WTC11 (cell line): ENCODE data around the gene FAHD2A. TPM values are rescaled to one million over a fixed set of nuclear protein-coding genes. Genes with fewer than 3 reads are reported as not detected.

ENCODE experiments used
- ATAC-seq: fragments of 200-7000 bp; cut with Tn5 transposase; 2 replicates; pipeline ENCODE4 v1.10.0; 2021; ENCODE audit warnings: mild to moderate bottlenecking, moderate library complexity
- CTCF ChIA-PET: fragments of 300-600 bp; sonication (Branson Sonifier 250); formaldehyde crosslinking; loops from one replicate; lab custom pipeline; 2021; ENCODE audit warnings: antibody characterized with exemption; lab: Charles Lee
- POLR2A ChIA-PET: fragments of 350-600 bp; sonication (Branson Sonifier 250); formaldehyde crosslinking; loops from one replicate; lab custom pipeline; 2021; ENCODE audit warnings: antibody characterized with exemption; lab: Charles Lee
- DNase-seq: peaks from one replicate; pipeline ENCODE4 v3.0.0; 2021; ENCODE audit warnings: low spot score
- H3K27ac Mint-ChIP-seq: 2 replicates; pipeline ENCODE4 v1.8.0; 2021; ENCODE audit warnings: mixed read lengths
- H3K27me3 Mint-ChIP-seq: 2 replicates; pipeline ENCODE4 v1.8.0; 2021; ENCODE audit warnings: low read depth, mild to moderate bottlenecking, moderate library complexity, mixed read lengths
- H3K36me3 Mint-ChIP-seq: 2 replicates; pipeline ENCODE4 v1.8.0; 2021; ENCODE audit warnings: mixed read lengths
- H3K4me1 Mint-ChIP-seq: 2 replicates; pipeline ENCODE4 v1.8.0; 2022; ENCODE audit warnings: mixed read lengths
- H3K4me3 Mint-ChIP-seq: 2 replicates; pipeline ENCODE4 v1.8.0; 2021; ENCODE audit warnings: mild to moderate bottlenecking, moderate library complexity, mixed read lengths
- H3K9me3 Mint-ChIP-seq: 2 replicates; pipeline ENCODE4 v1.8.0; 2021; ENCODE audit warnings: mixed read lengths
- FOXK1 ChIP-seq: sonication (generic); formaldehyde crosslinking; IDR thresholded peaks from 2 replicates; pipeline ENCODE4 v1.8.0; 2022; ENCODE audit warnings: mild to moderate bottlenecking, moderate library complexity, missing genetic modification reagents
- GABPB1 ChIP-seq: sonication (generic); formaldehyde crosslinking; IDR thresholded peaks from 2 replicates; pipeline ENCODE4 v1.8.1; 2023; ENCODE audit warnings: mild to moderate bottlenecking, missing genetic modification reagents
- IRF2 ChIP-seq: sonication (generic); formaldehyde crosslinking; IDR thresholded peaks from 2 replicates; pipeline ENCODE4 v1.8.0; 2022; ENCODE audit warnings: low read depth, missing genetic modification reagents, borderline replicate concordance
- NFYB ChIP-seq: sonication (generic); formaldehyde crosslinking; conservative IDR thresholded peaks from 2 replicates; pipeline ENCODE4 v1.8.0; 2022; ENCODE audit warnings: low read depth, missing genetic modification reagents
- NR3C1 ChIP-seq: sonication (generic); formaldehyde crosslinking; conservative IDR thresholded peaks from 2 replicates; pipeline ENCODE4 v1.8.1; 2023; ENCODE audit warnings: low read depth, mild to moderate bottlenecking, missing genetic modification reagents
- PRRX2 ChIP-seq: fragments of 250-450 bp; sonication (Bioruptor Pico); IDR thresholded peaks from 2 replicates; pipeline ENCODE4 v1.8.0; 2021; ENCODE audit warnings: mild to moderate bottlenecking
- RELA ChIP-seq: sonication (generic); formaldehyde crosslinking; IDR thresholded peaks from 2 replicates; pipeline ENCODE4 v1.8.1; 2022; ENCODE audit warnings: missing genetic modification reagents, mild to moderate bottlenecking, borderline replicate concordance
- SP1 ChIP-seq: sonication (generic); formaldehyde crosslinking; conservative IDR thresholded peaks from 2 replicates; pipeline ENCODE4 v1.8.1; 2022; ENCODE audit warnings: missing genetic modification reagents
- USF2 ChIP-seq: sonication (generic); formaldehyde crosslinking; IDR thresholded peaks from 2 replicates; pipeline ENCODE4 v1.8.1; 2023; ENCODE audit warnings: mild to moderate bottlenecking, missing genetic modification reagents, moderate library complexity
- ZNF219 ChIP-seq: sonication (generic); formaldehyde crosslinking; IDR thresholded peaks from 2 replicates; pipeline ENCODE4 v1.8.0; 2023; ENCODE audit warnings: missing genetic modification reagents, mild to moderate bottlenecking, borderline replicate concordance
- ZNF416 ChIP-seq: fragments of 250-450 bp; sonication (Bioruptor Pico); IDR thresholded peaks from 2 replicates; pipeline ENCODE4 v1.9.0; 2021; ENCODE audit warnings: mild to moderate bottlenecking, inconsistent platforms
- ZNF512 ChIP-seq: sonication (generic); formaldehyde crosslinking; IDR thresholded peaks from 2 replicates; pipeline ENCODE4 v1.8.1; 2022; ENCODE audit warnings: missing genetic modification reagents, borderline replicate concordance
- ZNF671 ChIP-seq: fragments of 250-450 bp; sonication (Bioruptor Pico); IDR thresholded peaks from 2 replicates; pipeline ENCODE4 v1.8.0; 2021; ENCODE audit warnings: mild to moderate bottlenecking
- total RNA-seq: library from RNA; stranded (reverse); gene quantifications from 3 replicates; pipeline ENCODE4 v1.2.3, GENCODE V29; 2021
- TF ChIP-seq, protein P1 (sequence below): fragments of 250-450 bp; sonication (Bioruptor Pico); IDR thresholded peaks from 2 replicates; pipeline ENCODE4 v2.1.2; 2022; ENCODE audit warnings: mild to moderate bottlenecking, moderate library complexity
- TF ChIP-seq, protein P2 (sequence below): sonication (generic); formaldehyde crosslinking; IDR thresholded peaks from 2 replicates; pipeline ENCODE4 v1.8.1; 2022; ENCODE audit warnings: mild to moderate bottlenecking, moderate library complexity, missing genetic modification reagents
- TF ChIP-seq, protein P3 (sequence below): sonication (generic); formaldehyde crosslinking; IDR thresholded peaks from 2 replicates; pipeline ENCODE4 v1.8.0; 2022; ENCODE audit warnings: mild to moderate bottlenecking, missing genetic modification reagents
- TF ChIP-seq, protein P4 (sequence below): sonication (generic); formaldehyde crosslinking; IDR thresholded peaks from 2 replicates; pipeline ENCODE4 v1.8.0; 2022; ENCODE audit warnings: mild to moderate bottlenecking, missing genetic modification reagents

The FAHD2A gene
- total RNA-seq, 1 experiment from 2014 or later: 47.9 TPM

DNA sequence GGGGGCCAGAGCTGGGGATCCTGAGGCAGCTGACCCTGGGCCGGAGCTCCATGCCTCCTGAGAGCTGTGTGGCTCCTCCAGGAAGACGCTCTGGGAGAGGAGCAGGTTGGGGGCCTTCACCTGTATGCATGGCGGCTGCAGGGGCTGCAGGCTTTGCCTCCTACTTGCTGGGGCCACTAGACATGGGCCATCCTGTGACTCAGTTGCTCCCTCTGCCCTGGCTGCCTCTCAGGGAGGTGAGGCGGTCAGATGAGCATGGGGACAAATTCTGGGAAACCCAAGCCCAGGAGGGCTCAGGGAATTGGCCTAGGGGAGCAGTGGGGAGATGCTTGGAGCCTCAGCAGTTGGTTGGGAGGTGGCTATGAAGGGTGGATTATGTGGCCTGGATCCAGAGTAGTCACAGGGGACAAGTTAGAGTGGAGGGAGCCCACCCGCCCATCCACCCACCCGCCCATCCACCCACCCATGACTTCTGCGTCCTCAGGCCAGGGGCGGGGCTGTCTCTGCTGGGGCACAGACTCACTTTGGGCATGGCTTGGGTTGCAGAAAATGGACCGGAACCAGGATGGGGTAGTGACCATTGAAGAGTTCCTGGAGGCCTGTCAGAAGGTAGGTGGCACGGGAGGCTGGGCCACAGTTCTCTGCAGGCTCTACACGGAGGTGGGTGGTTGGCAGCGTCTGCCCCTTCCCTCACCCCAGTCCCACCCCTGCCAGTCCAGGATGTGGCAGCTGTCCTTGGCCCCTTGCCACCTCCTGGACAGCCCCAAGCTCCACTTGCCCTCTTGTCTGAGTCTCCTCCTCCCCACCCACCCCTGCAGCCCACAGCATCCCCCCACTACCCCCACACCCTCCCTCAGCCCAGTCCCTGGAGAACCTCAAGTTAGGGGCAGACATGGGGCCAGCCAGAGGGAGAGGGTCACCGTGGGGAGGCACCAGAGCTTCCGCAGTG is 19.5 kb upstream of the FAHD2A start (continued):
- TF ChIP-seq, protein P1, sequence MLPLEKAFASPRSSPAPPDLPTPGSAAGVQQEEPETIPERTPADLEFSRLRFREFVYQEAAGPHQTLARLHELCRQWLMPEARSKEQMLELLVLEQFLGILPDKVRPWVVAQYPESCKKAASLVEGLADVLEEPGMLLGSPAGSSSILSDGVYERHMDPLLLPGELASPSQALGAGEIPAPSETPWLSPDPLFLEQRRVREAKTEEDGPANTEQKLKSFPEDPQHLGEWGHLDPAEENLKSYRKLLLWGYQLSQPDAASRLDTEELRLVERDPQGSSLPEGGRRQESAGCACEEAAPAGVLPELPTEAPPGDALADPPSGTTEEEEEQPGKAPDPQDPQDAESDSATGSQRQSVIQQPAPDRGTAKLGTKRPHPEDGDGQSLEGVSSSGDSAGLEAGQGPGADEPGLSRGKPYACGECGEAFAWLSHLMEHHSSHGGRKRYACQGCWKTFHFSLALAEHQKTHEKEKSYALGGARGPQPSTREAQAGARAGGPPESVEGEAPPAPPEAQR (CRISPR knock-in tag): no peak
- TF ChIP-seq RELA (CRISPR knock-in tag) (no peak), GABPB1 (CRISPR knock-in tag) (no peak), FOXK1 (no peak), NFYB (CRISPR knock-in tag) (no peak), NR3C1 (CRISPR knock-in tag) (no peak)
- TF ChIP-seq, protein P2, sequence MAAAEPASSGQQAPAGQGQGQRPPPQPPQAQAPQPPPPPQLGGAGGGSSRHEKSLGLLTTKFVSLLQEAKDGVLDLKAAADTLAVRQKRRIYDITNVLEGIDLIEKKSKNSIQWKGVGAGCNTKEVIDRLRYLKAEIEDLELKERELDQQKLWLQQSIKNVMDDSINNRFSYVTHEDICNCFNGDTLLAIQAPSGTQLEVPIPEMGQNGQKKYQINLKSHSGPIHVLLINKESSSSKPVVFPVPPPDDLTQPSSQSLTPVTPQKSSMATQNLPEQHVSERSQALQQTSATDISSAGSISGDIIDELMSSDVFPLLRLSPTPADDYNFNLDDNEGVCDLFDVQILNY (CRISPR knock-in tag): no peak
- TF ChIP-seq, protein P3, sequence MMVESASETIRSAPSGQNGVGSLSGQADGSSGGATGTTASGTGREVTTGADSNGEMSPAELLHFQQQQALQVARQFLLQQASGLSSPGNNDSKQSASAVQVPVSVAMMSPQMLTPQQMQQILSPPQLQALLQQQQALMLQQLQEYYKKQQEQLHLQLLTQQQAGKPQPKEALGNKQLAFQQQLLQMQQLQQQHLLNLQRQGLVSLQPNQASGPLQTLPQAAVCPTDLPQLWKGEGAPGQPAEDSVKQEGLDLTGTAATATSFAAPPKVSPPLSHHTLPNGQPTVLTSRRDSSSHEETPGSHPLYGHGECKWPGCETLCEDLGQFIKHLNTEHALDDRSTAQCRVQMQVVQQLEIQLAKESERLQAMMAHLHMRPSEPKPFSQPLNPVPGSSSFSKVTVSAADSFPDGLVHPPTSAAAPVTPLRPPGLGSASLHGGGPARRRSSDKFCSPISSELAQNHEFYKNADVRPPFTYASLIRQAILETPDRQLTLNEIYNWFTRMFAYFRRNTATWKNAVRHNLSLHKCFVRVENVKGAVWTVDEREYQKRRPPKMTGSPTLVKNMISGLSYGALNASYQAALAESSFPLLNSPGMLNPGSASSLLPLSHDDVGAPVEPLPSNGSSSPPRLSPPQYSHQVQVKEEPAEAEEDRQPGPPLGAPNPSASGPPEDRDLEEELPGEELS (CRISPR knock-in tag): no peak
- TF ChIP-seq, protein P4, sequence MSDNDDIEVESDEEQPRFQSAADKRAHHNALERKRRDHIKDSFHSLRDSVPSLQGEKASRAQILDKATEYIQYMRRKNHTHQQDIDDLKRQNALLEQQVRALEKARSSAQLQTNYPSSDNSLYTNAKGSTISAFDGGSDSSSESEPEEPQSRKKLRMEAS: no peak

DNA sequence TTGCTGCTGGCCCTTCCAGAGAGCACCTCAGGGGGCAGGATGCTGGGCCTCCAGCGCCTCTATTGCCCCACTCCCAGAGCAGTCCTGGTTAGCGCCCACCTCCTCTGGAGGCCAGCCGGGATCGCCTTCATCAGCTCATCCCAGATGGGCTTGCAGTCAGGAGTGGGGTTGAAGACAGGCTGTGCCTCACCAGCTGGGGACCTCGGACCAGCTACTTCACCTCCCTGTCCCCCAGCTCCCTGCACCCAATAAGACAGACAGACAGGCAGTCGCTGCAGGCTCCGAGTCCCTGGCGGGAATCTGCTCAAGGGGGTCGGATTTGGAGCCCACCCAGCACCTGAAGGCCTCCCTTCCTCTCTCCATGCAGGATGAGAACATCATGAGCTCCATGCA is 18.9 kb upstream of the FAHD2A start:
- no peaks in the 10 kb centered on the region for H3K36me3 Mint-ChIP-seq
- CTCF ChIA-PET: interaction anchor here (1.0 to 2.3 kb wide), 2 partner anchors 39 to 152 kb away, joined by 5 to 12 read pairs; no protein-coding TSS in a partner anchor
- H3K4me3 Mint-ChIP-seq: no peak overlapping the region
- POLR2A ChIA-PET: no interaction called here
- no peak for DNase-seq
- peaks cover 7% of the 10 kb centered on the region for H3K4me1 Mint-ChIP-seq
- peaks cover 4% of the 10 kb centered on the region; the same call in 1 of the 2 replicates for H3K27me3 Mint-ChIP-seq
- no peaks in the 10 kb centered on the region for H3K9me3 Mint-ChIP-seq
- TF ChIP-seq, protein P2 (CRISPR knock-in tag): no peak
- no peak for TF ChIP-seq FOXK1
- TF ChIP-seq SP1 (CRISPR knock-in tag): no peak
- no peak for TF ChIP-seq USF2
- no peak for TF ChIP-seq PRRX2 (CRISPR knock-in tag)
- no peak for TF ChIP-seq IRF2 (CRISPR knock-in tag)
- TF ChIP-seq ZNF671 (CRISPR knock-in tag): no peak
- no peak for TF ChIP-seq ZNF512 (CRISPR knock-in tag)
- no peak for TF ChIP-seq ZNF219
- TF ChIP-seq ZNF416 (CRISPR knock-in tag): no peak
- ATAC-seq: no peak
- no peak overlapping the region for H3K27ac Mint-ChIP-seq
